HG02798 (cell line): Measurements from ENCODE around the gene XIRP1.
A peak's percentile ranks its signal among the peaks of the same experiment; 100 is the strongest.

Experiments used
- ATAC-seq: cut with Tn5 transposase; IDR thresholded peaks from one replicate; pipeline ENCODE4 v1.9.1; 2021; ENCODE audit warnings: mild to moderate bottlenecking; ENCODE audit not compliant: unreplicated experiment, poor library complexity

The XIRP1 gene

DNA sequence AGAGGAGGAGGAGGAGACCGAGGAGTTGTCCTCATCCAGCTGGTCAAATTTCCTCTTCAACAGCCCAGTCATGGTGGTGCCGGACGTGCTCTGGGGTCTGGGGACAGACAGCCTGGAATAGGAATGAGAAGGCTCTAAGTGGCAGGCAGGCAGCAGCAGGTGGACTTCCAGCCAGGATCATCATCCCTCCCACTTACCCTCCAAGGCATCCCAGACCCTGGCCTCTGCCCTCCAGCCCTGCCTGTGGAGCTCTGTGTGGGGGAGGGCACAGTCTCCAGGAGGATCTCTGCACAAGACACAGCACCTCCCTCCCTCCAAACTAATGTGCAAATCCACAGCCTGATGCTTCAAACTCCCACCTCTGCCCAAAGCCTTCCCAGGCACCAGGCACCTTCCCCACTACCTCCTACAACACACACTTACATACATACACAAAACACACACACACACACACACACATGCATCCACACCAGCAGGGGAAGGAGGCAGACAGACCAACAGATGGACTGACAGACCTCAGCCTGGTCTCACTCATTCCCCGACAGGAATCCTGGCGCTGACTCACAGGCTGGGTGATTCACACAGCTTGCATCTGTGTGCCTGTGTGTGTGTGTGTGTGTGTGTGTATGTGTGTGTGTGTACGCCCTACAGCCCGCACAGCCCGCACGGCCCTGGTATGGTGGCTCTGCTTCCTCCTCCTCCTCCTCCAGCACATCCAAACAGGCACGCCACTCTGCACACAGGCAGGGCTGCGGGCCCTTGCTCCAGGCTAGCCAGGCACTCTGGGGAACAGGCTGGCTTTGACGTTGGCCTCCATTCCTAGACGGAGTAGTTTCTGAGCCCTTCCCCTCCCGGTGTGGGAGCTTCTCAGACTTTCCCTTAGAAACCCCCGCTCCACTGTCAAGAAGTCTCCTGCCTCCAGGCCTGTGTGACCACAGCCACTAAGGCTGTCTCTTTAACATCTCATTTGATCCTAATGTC is 45.5 kb downstream of the XIRP1 start:
- peak; percentile 24 for ATAC-seq

DNA sequence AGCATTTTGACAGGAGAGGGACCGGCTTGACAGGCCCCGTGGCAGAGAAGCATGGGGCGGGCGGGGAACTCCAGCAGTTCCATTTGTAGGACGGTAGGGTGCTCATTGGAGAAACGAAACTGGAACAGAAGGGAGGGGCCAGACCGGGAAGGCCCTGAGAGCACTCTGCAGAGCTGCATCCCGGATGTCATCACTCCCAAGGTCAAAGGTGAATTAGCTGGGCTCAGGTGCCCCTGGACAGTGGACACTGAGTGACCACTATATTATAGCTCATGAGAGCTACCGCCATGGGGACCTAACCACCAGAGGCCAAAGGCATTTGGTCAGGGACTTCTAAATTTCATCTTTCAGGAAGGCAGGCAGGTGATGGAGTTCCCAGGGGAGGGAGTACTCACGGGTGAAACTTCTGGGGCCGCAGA is 46.3 kb downstream of the XIRP1 start:
- no peak for ATAC-seq

DNA sequence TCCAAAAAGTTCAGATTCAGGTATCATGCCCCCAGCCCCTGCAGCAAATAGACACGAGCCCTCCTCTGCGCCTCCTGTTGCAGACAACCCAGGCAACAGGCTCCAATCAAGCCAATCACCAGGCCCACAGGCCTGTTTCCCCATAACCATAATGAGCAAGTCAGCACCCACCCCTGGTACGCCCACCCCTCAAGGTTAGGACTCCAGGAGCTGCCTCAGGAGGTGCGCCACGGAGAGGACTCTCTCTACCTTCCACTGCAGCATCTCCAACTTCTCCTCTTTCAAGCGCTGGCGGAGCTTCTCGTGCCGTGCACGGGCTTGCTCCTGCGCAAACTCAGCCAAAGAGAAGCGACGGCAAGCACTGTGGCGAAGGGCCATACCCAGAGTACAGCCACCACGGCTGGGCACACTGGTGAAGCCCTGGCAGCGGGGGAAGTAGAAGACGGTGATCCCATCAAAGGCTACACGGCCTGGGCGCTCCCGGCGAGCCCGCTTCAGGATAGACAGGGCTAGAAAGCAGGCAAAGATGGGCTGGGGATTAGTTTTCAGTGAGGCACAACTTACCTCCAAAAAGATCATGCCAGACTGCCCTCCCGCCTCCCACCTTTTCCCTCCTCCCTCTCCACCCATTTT is 47.5 kb downstream of the XIRP1 start:
- ATAC-seq, result no peak

DNA sequence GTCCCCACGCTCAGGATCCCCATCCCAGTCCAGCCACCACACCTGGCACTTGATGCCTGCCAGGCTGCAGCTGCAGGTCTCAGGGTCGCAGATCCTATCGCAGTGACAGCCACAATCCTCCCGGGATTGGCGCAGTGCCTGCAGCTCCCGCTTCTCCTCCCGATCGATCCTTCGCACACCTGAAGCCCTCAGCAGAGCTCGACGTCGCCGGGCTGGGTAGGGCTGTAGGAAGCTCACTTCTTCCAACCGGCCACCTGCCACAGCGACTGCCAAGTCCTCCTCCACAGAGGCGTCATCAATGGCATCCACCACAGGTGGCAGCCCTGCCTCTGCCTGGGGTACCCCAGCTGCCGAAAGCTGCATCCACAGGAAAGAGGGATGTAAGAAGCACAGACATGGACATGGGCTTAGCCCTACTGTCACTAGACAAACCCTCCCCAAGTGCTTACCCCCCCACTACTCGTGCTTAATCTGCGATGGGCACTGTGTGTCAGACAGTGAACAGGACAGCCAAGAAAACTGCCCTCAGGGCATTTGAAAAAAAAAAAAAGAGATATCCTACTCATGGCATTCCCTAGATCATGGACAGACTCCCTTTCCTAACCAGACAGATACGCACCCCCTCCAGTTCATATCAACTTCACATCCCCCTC is 48.2 kb downstream of the XIRP1 start:
- no peak for ATAC-seq

DNA sequence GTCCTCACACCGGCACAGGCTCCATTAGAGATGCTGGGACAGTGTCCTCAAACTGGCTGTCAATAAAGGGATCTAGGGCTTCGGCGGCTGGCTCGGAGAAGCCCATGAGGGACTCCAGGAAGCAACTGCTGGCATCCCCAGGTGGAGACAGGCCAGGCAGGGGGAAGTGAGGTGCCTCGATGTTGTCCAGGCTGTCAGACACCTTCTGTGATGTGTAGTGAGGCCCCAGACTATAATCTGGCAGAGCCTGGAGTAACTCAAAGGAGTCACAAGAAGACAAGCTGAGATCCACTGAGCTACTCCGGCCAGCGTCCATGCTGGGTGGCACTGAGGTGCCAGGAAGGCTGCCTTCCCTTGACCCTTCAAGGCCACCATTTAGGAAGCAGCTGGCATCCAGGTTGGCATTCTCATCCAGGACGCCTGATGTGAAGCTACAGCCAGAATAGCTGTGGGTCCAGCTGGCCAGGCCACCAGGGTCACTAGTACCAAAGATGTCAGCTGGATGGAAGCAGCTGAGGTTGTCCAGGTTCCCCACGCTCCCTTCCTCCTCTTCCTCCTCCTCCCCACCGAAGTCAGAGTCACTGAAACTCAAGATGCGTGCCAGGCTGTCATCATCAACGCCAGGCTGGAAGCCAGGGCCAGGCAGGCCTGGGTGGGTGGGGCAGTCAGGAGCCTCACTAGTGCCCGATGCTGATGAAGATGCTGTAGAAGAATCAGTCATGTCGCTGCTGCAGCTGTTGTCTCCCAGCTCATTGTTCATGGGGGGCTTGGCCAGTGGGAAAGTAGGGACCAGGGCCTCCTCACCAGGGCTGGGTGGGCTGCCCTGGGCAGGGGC is 49.1 kb downstream of the XIRP1 start:
- ATAC-seq, result no peak

DNA sequence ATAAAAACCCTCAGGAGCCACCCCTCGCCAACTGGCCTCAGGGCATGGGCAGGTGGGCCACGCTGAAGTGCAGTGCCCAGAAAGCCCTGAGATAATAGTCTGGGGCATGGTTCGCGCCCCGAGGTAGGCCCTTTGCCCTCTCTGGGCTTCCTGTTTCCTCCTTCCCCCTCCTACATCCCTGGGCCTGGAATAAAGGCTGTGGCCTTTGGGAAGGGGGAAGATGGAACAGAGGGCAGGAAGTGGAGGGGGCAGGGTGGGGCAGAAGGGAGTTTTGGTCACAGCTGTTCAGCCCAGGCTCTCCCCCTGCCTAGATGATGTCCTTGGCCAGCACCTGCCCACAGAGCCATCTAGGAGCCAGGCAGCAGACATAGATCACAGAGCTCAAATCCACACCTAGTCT is 50.3 kb downstream of the XIRP1 start:
- no peak for ATAC-seq

DNA sequence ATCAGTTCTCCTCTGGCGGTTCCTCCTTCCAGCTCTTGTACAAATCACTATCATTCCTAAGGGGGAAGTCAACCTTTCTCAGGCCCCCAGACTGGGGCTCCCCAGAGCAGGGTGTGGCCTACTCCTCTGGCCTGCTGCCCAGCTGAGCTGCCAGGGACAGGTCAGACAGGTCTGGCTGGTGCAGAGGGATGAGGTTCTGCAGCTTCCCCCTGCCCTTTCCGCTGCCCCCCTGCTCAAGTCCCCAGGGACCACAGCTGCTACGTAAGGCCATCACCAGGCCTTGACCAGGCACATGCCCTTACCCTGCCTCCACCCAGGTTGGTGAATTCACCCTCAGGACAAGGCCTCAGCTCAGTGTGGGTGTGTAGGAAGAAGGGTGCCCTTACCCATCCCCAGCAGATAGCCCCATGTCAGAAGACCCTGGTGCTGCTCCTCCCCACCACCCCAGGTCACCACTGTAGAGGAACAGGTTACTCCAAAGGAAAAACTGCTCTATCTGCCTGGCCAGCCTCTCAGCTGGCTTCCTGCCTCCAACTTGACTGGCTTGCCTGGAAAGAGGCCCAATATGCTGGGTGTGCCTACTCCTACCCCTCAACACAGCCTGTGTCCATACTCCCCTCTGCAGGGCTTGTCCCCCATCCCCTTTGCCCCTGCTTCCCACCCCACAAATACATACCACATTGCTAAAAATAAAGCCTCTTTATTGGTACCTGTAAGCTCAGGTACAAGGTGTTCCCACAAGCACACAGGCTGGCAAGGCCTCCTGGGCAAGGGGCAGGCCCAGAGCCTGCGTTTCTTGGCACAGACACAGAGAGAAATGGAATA is 51.0 kb downstream of the XIRP1 start:
- ATAC-seq, result no peak

DNA sequence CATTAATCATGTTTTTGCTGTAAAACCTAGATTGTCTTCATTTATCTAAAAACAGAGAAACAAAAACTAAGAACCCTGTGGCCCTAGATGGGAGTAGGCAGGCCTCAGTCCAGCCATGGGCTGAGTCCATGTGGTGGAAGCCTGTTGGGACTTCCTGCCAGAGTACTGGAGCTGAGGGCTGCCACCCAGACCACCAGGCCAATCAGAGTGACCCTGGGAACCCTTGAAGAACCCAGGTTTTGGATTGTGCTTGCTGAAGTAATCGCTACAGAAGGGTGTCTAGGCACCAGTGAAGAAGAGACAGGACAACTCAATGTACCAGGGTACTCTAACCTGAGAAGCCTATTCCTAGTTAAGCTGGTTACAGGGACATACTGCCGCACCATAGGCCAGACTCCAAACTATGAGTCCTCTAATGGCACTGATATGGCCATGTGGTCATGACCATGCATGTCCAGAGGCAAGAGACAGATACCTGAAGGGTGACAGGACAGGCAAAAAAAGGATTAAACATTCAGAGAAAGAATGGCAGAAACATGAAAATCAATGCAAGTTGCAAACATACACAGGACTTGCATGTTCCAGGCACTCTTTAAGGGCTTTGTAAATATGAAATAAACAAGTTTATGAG is 51.9 kb downstream of the XIRP1 start:
- ATAC-seq, result no peak

DNA sequence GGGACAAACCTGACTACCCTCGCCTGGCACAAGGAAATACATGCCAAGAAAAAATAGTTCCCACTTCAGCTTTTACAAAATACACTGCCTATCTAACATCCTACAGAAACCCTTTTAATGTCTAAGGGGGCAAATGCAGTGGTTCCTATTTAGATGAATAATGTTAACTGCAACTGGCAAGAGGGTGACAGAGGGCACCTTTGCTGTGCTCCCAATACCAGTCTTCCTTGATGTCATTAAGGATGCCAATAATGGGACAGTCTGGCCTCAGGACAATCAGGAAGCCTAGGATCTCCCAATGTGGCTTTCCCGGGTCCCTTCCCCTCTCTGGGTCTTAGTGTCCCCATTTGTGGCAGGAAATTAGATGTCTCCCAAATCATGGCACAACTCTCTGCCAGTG is 53.0 kb downstream of the XIRP1 start:
- ATAC-seq, result no peak

DNA sequence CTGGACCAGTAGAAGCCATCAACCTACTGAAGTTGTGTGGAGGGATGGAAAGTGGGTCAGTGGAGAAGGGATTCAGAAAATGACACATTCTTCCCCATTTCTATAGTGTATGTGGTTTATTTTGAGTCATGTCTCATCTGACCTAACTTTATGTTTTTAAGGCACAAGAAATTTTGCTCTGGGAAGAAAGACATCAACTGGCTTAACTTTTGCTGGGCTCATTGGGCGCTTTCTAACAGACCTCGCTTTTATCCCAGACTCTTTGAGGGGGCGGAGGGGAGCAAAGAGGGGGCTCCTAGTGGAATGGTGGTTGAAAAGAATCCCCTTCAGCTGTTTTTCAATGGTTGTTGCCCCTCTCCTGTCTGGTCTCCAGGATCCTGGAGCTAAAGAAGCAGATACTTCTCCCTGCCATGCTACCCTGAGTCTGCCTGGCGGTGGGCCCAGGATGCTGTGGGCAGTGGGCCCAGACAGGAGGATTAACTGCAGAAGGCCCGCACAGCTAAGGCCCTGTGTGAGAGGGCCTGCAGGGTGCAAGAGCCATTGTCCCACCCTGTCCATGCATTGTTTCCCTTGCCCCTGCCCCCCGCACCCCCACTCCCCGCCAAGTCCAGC is 53.5 kb downstream of the XIRP1 start:
- no peak for ATAC-seq

DNA sequence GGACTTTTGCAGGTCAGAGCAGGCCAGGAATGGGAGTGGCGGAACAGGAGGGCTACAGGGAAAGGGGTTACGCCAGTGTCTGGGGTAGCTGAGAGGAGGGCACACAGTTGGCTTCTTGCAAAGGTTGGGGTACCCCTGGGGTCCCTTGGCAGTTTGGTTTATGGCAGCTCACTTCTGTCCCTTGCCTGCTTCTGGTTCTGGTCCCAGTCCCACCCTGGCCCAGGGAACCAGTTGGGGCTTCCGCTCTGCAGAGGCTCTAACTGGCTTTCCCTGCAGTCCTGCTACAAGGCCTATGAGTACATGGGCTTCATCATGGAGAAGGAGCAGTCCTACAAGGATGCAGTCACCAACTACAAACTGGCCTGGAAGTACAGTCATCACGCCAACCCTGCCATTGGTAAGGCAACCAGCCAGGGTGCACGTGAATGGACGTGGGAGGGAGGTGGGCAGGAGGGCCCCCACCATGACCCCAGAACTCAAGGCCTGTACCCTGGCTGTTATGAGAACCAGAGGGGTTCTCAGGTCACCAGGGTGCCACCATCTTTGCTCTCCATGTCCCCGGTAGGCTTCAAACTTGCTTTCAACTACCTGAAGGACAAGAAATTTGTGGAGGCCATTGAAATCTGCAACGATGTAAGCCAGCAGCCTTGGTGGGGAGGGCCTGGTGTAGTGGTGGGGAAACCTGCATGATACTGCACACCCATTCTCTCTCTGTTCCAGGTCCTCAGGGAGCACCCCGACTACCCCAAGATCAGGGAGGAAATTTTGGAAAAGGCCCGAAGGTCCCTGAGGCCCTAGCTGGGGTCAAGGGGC is 54.2 kb downstream of the XIRP1 start:
- ATAC-seq, result no peak

DNA sequence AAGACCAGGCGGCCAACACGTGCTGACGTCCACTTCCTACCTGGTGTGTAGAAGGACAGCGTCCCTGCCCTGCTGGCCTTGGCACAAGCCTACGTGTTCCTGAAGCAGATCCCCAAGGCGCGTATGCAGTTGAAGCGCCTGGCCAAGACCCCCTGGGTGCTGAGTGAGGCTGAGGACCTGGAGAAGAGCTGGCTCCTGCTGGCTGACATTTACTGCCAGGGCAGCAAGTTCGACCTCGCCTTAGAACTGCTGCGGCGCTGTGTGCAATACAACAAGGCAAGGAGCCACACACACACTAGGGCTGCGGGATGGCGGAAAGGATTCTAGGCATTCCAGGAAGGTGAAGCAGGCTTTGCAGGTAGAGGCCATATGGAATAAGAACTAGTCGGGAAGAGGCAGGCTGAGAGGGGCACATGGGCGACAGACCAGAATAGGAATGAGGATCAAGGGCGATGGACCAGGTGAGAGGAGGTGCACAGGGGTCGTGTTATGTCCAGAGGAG is 54.9 kb downstream of the XIRP1 start:
- no peak for ATAC-seq

DNA sequence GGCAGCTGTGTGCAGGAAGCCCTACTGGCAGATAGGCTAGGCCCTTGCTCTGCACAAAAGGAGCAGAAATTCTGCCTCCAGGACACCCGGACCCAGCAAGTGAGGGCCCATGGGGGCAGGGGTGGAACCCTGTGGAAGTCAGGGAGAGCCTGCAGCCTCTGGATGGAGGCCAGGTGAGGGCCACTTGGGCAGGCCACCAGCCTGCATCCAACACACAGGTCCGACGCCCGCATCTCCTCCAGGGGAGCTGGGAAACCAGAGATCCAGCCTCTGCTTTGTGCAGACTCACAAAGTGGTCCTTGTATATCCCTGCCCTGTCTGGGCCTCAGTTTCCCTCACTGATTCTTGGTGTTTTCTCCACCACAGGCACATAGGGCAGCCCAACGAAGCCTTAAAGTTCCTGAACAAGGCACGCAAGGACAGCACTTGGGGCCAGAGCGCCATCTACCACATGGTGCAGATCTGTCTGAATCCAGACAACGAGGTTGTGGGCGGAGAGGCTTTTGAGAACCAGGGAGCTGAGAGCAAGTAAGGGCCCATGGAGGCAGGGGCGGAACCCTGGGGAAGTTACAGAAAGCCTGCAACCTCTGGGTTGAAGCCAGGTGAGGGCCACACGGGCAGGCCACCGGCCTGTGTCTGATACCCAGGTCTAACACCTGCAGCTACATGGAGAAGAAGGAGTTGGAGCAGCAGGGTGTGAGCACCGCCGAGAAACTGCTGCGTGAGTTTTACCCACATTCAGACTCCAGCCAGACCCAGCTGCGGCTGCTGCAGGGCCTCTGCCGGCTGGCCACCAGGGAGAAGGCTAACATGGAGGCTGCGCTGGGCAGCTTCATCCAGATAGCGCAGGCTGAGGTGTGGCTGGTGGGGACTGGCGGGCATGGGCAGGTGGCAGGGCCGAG is 55.6 kb downstream of the XIRP1 start:
- ATAC-seq, result no peak

DNA sequence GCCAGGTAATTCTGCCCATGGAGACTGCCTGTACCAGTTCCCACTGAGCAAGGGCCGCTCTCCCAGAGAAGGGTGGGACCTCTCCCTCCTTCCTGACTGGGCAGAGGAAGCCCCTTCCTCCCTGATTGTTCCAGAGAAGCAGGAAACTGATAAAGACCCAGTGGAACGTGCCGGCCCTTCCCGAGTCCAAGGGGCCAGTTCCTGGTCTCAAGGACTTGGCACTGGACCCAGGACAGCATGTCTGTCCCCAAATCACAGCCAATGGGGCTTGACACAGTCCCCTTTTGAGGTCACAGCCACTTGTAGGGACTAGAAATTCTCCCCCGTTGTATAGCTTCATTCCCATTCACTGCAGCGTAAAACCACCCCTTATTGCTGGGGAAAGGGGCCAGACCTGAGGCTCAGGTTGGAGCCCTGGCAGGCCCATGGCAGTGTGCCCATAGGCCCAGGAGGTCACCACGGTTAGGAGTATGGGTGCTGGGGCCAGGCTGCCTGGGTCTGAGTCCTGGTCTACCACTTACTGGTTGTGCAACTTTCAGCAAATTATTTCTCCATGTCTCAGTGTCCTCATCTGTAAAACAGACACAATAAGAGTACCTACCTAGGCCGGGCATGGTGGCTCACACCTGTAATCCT is 57.1 kb downstream of the XIRP1 start:
- ATAC-seq, result no peak

DNA sequence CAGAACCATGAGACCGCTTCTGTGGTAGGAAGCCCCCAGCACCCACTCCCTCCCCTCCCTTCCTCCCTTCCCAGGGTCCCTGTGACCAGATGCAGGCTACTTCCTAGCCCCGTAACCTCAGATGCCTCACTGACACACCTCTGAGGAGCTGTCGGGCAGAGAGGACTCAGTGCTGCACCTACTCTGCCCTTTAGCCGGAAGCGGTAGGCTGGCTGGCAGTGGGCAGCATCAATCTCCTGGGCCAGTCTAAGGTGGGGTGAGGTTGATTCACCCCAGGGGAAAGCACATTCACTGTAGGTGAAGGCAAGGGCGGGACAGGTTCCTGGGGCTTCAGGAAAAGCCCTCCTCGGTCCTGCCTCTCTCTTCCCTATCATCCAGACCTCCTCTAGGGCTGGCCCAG is 58.1 kb downstream of the XIRP1 start:
- no peak for ATAC-seq

DNA sequence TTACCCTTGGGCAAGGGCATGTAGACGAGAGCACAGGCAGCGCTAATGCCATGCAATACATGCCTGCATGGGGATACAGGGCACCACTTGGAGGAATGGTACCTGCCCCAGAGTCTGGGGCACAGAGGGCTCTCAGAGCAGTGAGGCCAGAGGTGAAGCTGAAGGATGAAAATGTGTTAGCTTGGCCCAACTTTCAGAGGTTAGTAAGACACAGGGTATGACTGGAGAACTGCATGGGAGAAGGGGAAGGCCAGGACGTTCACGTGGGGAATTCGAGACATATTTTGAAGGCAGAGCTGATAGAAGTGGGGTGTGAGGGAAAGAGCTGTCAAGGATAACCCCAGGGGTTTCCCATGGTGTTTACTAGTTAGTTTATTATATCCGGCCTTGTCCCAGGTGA is 58.6 kb downstream of the XIRP1 start:
- no peak for ATAC-seq
